Stimulated activated CD4-positive, alpha-beta T cell treated with anti-CD3 and anti-CD28 coated beads, TNF-alpha, amount 100 ng/mL, for 48 hours (primary cell): ENCODE measurements around the gene GLB1L.
A peak's percentile ranks its signal among the peaks of the same experiment; 100 is the strongest.
"Not testable (repeated sequence)": the region's sequence is repeated elsewhere in the genome, so short reads cannot be mapped to it uniquely, and the experiment has no call there.

Experiments
- DNase-seq, 3 donors: peaks; one replicate each; pipeline ENCODE4 v3.0.0-alpha.2; 2020; ENCODE audit warnings: low read depth in 3 of 3

Gene GLB1L

GRCh38 chr2:219245148-219245898 is at the start of gene GLB1L, which contains the start of gene STK16:
Gene GLB1L (minus strand): TSS chr2:219245444. CDS start chr2:219243573, 1,871 bp downstream.
Gene STK16 (plus strand): TSS chr2:219245479. CDS start chr2:219246000, 521 bp downstream.
- DNase-seq, result peak; percentile 77 to 89 (median 87)

- DNase-seq, result peak; percentile 81 to 85 (median 82)
Observed at GRCh38 chr2:219294356-219295351, 49.4 kb upstream of the GLB1L start.

GRCh38 chr2:219293736-219294231 is 48.5 kb upstream of the GLB1L start:
- no peak for DNase-seq

- no peak for DNase-seq
Observed at GRCh38 chr2:219292616-219293015, 47.4 kb upstream of the GLB1L start.

- no peak for DNase-seq
Observed at GRCh38 chr2:219291910-219292490, 46.8 kb upstream of the GLB1L start.

- no peak for DNase-seq
Observed at GRCh38 chr2:219291394-219291793, 46.1 kb upstream of the GLB1L start.

- no peak for DNase-seq
Observed at GRCh38 chr2:219290381-219291171, 45.3 kb upstream of the GLB1L start.

- no peak for DNase-seq
Observed at GRCh38 chr2:219289537-219290361, 44.5 kb upstream of the GLB1L start.

GRCh38 chr2:219289195-219289536 is 43.9 kb upstream of the GLB1L start:
- DNase-seq, result no peak

- DNase-seq, result no peak
Observed at GRCh38 chr2:219287580-219288265, 42.5 kb upstream of the GLB1L start.

- not testable (repeated sequence) for DNase-seq
Observed at GRCh38 chr2:219287116-219287440, 41.8 kb upstream of the GLB1L start.

GRCh38 chr2:219286436-219287115 is 41.3 kb upstream of the GLB1L start:
- no peak for DNase-seq

GRCh38 chr2:219285894-219286425 is 40.7 kb upstream of the GLB1L start:
- no peak for DNase-seq

GRCh38 chr2:219285373-219285735 is 40.1 kb upstream of the GLB1L start:
- no peak for DNase-seq

- DNase-seq, result no peak
Observed at GRCh38 chr2:219284501-219285372, 39.5 kb upstream of the GLB1L start.

GRCh38 chr2:219282943-219283581 is 37.8 kb upstream of the GLB1L start:
- no peak for DNase-seq

GRCh38 chr2:219282375-219282774 is 37.1 kb upstream of the GLB1L start:
- DNase-seq, result no peak

- no peak for DNase-seq
Observed at GRCh38 chr2:219281588-219281987, 36.3 kb upstream of the GLB1L start.
